WERI-Rb-1 (cell line): Measurements from ENCODE around the gene TGM2.

Source experiments
- DNase-seq: peaks from one replicate; pipeline ENCODE4 v3.0.0-alpha.2; 2020
- H3K27ac ChIP-seq: fragments of 250-450 bp; sonication (Bioruptor Pico); 2 replicates; pipeline ENCODE4 v1.5.1; 2020; ENCODE audit warnings: mild to moderate bottlenecking, moderate library complexity
- H3K27me3 ChIP-seq: fragments of 250-450 bp; sonication (Bioruptor Pico); 2 replicates; pipeline ENCODE4 v1.5.1; 2021; ENCODE audit warnings: mild to moderate bottlenecking, low read depth, moderate library complexity; ENCODE audit not compliant: insufficient read depth, severe bottlenecking
- H3K36me3 ChIP-seq: fragments of 250-450 bp; sonication (Bioruptor Pico); 2 replicates; pipeline ENCODE4 v1.5.1; 2020; ENCODE audit warnings: mild to moderate bottlenecking, moderate library complexity
- H3K4me3 ChIP-seq: 2 replicates; pipeline ENCODE4 v1.5.1; 2011; ENCODE audit warnings: low read depth, mild to moderate bottlenecking, control low read depth, low read length
- H3K9me3 ChIP-seq: fragments of 250-450 bp; sonication (Bioruptor Pico); 2 replicates; pipeline ENCODE4 v1.5.1; 2021; ENCODE audit warnings: mild to moderate bottlenecking, moderate library complexity; ENCODE audit not compliant: severe bottlenecking
- CTCF ChIP-seq: IDR thresholded peaks from 2 replicates; pipeline ENCODE4 v1.5.1; 2011; ENCODE audit warnings: low read depth, mild to moderate bottlenecking, control low read depth, inconsistent platforms, low read length

TGM2 gene

GRCh38 chr20:38161412-38161774, 3.7 kb downstream of the TGM2 start:
- H3K27ac ChIP-seq, result no peak overlapping the region
- H3K9me3 ChIP-seq, result no peaks in the 10 kb centered on the region
- no peak for DNase-seq
- no peak overlapping the region for H3K4me3 ChIP-seq
- H3K27me3 ChIP-seq, result no peaks in the 10 kb centered on the region
- H3K36me3 ChIP-seq, result no peaks in the 10 kb centered on the region
- TF ChIP-seq CTCF, result no peak

GRCh38 chr20:38159957-38160756, 4.9 kb downstream of the TGM2 start:
- no peak overlapping the region for H3K27ac ChIP-seq
- H3K36me3 ChIP-seq, result no peaks in the 10 kb centered on the region
- no peak overlapping the region for H3K4me3 ChIP-seq
- no peaks in the 10 kb centered on the region for H3K27me3 ChIP-seq
- DNase-seq, result no peak
- H3K9me3 ChIP-seq, result no peaks in the 10 kb centered on the region
- no peak for TF ChIP-seq CTCF

- Histone ChIP-seq H3K27ac (no peak overlapping the region; the same call in 1 of the 2 replicates), H3K27me3 (no peaks in the 10 kb centered on the region), H3K9me3 (no peaks in the 10 kb centered on the region), H3K4me3 (no peak overlapping the region), H3K36me3 (no peaks in the 10 kb centered on the region)
- no peak for DNase-seq
- TF ChIP-seq CTCF, result no peak
These were observed 5.5 kb downstream of the TGM2 start for GRCh38 chr20:38159566-38159956.

- no peak for TF ChIP-seq CTCF
- Histone ChIP-seq H3K4me3 (no peak overlapping the region), H3K27ac (peak overlapping the region; percentile 29), H3K9me3 (no peaks in the 10 kb centered on the region), H3K27me3 (no peaks in the 10 kb centered on the region), H3K36me3 (no peaks in the 10 kb centered on the region)
- no peak for DNase-seq
These were observed 6.2 kb downstream of the TGM2 start for GRCh38 chr20:38158701-38159351.

GRCh38 chr20:38157635-38158495, 7.2 kb downstream of the TGM2 start:
- Histone ChIP-seq H3K27ac (no peak overlapping the region), H3K27me3 (no peaks in the 10 kb centered on the region), H3K4me3 (no peak overlapping the region), H3K36me3 (no peaks in the 10 kb centered on the region), H3K9me3 (no peaks in the 10 kb centered on the region)
- TF ChIP-seq CTCF, result no peak
- DNase-seq, result no peak
